HepG2 (cell line): ENCODE measurements around the gene PHLPP2. TPM values are rescaled to one million over a fixed set of nuclear protein-coding genes. Genes with fewer than 3 reads are reported as not detected.
A peak's percentile ranks its signal among the peaks of the same experiment; 100 is the strongest.

Source experiments
- IRF2 ChIP-seq: IDR thresholded peaks from 2 replicates; pipeline ENCODE4 v1.6.1; 2018; ENCODE audit warnings: missing genetic modification reagents, missing compliant biosample characterization
- KDM5B ChIP-seq: sonication (generic); formaldehyde crosslinking; IDR thresholded peaks from 2 replicates; pipeline ENCODE4 v1.4.0; 2020; ENCODE audit warnings: missing genetic modification reagents, mild to moderate bottlenecking, borderline replicate concordance
- MATR3 ChIP-seq: sonication (generic); formaldehyde crosslinking; IDR thresholded peaks from 2 replicates; pipeline ENCODE4 v1.4.0; 2020; ENCODE audit warnings: missing genetic modification reagents
- PHF21A ChIP-seq: sonication (generic); formaldehyde crosslinking; IDR thresholded peaks from 2 replicates; pipeline ENCODE4 v1.5.0; 2020; ENCODE audit warnings: mild to moderate bottlenecking, missing genetic modification reagents
- RNF219 ChIP-seq: sonication (generic); formaldehyde crosslinking; IDR thresholded peaks from 2 replicates; pipeline ENCODE4 v1.5.0; 2020; ENCODE audit warnings: mild to moderate bottlenecking, missing genetic modification reagents
- TP53 ChIP-seq: sonication (generic); formaldehyde crosslinking; conservative IDR thresholded peaks from 2 replicates; pipeline ENCODE4 v1.4.0; 2020; ENCODE audit warnings: missing genetic modification reagents
- ZNF430 ChIP-seq: sonication (generic); formaldehyde crosslinking; IDR thresholded peaks from 2 replicates; pipeline ENCODE4 v1.9.0; 2021; ENCODE audit warnings: mild to moderate bottlenecking, missing genetic modification reagents
- ZNF713 ChIP-seq: sonication (generic); formaldehyde crosslinking; IDR thresholded peaks from 2 replicates; pipeline ENCODE4 v1.4.0; 2020; ENCODE audit warnings: mild to moderate bottlenecking, missing genetic modification reagents
- ZNF770 ChIP-seq: sonication (generic); formaldehyde crosslinking; IDR thresholded peaks from 2 replicates; pipeline ENCODE4 v1.5.0; 2020; ENCODE audit warnings: mild to moderate bottlenecking, missing genetic modification reagents
- ZNF790 ChIP-seq: sonication (generic); formaldehyde crosslinking; IDR thresholded peaks from 2 replicates; pipeline ENCODE4 v1.8.0; 2022; ENCODE audit warnings: missing genetic modification reagents, mild to moderate bottlenecking, borderline replicate concordance
- polyA plus RNA-seq, 8 experiments: library from polyadenylated mRNA; depleted of rRNA in 3 of 8; stranded (reverse) in 7 of 8; unstranded in 1 of 8; fragments of >200 nt; fragmentation: Illumina TruSeq in 4 of 8; extraction: Trizol in 4 of 8; gene quantifications; 2 replicates each; pipeline versions ENCODE4 v1.2.1 to v1.2.3, GENCODE V29; 2011 to 2016; ENCODE audit warnings: low read depth in 4 of 8, missing spikeins in 1 of 8, mixed read lengths in 1 of 8; ENCODE audit not compliant: insufficient read depth in 1 of 8
- total RNA-seq, 5 experiments: library from RNA; depleted of rRNA; stranded (reverse); fragments of >200 nt; fragmentation: Illumina TruSeq; extraction: Trizol; gene quantifications; 2 replicates each; pipeline ENCODE4 v1.2.3, GENCODE V29; 2016; ENCODE audit warnings: low read depth in 1 of 5
- TF ChIP-seq, protein P1 (sequence below): sonication (generic); formaldehyde crosslinking; IDR thresholded peaks from 2 replicates; pipeline ENCODE4 v1.9.0; 2022; ENCODE audit warnings: missing genetic modification reagents, mild to moderate bottlenecking, borderline replicate concordance
- TF ChIP-seq, protein P2 (sequence below): sonication (generic); formaldehyde crosslinking; conservative IDR thresholded peaks from 2 replicates; pipeline ENCODE4 v1.4.0; 2020; ENCODE audit warnings: missing genetic modification reagents
- TF ChIP-seq, protein P3 (sequence below): sonication (generic); formaldehyde crosslinking; IDR thresholded peaks from 2 replicates; pipeline ENCODE4 v1.4.0; 2020; ENCODE audit warnings: missing genetic modification reagents
- TF ChIP-seq, protein P4 (sequence below), 2 experiments: IDR thresholded peaks; 2 replicates each; pipeline ENCODE4 v1.6.1; 2011 to 2012; ENCODE audit warnings: low read length in 2 of 2, borderline replicate concordance in 1 of 2, low read depth in 1 of 2, mild to moderate bottlenecking in 1 of 2, moderate library complexity in 1 of 2

The PHLPP2 gene
- total and polyA plus RNA-seq, 2 of the 13 experiments (the other 11 are each of a cell fraction or from before 2014, with no cell fraction given), result 8.9 TPM

- TF ChIP-seq RNF219 (CRISPR knock-in tag) (no peak), ZNF790 (peak; percentile 69; the same call in 1 of the 2 replicates), IRF2 (CRISPR knock-in tag) (0 out of 2 replicates have a peak, but pooled peaks have one; percentile 27), PHF21A (CRISPR knock-in tag) (peak; percentile 7; the same call in 1 of the 2 replicates), MATR3 (CRISPR knock-in tag) (no peak), ZNF430 (CRISPR knock-in tag) (peak; percentile 81; the same call in 1 of the 2 replicates), TP53 (CRISPR knock-in tag) (no peak), KDM5B (0 out of 2 replicates have a peak, but pooled peaks have one; percentile 52), ZNF713 (no peak), ZNF770 (CRISPR knock-in tag) (0 out of 2 replicates have a peak, but pooled peaks have one; percentile 32)
- TF ChIP-seq, protein P1, sequence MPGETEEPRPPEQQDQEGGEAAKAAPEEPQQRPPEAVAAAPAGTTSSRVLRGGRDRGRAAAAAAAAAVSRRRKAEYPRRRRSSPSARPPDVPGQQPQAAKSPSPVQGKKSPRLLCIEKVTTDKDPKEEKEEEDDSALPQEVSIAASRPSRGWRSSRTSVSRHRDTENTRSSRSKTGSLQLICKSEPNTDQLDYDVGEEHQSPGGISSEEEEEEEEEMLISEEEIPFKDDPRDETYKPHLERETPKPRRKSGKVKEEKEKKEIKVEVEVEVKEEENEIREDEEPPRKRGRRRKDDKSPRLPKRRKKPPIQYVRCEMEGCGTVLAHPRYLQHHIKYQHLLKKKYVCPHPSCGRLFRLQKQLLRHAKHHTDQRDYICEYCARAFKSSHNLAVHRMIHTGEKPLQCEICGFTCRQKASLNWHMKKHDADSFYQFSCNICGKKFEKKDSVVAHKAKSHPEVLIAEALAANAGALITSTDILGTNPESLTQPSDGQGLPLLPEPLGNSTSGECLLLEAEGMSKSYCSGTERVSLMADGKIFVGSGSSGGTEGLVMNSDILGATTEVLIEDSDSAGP (CRISPR knock-in tag), result peak; percentile 74; the same call in 1 of the 2 replicates
- TF ChIP-seq, protein P2, sequence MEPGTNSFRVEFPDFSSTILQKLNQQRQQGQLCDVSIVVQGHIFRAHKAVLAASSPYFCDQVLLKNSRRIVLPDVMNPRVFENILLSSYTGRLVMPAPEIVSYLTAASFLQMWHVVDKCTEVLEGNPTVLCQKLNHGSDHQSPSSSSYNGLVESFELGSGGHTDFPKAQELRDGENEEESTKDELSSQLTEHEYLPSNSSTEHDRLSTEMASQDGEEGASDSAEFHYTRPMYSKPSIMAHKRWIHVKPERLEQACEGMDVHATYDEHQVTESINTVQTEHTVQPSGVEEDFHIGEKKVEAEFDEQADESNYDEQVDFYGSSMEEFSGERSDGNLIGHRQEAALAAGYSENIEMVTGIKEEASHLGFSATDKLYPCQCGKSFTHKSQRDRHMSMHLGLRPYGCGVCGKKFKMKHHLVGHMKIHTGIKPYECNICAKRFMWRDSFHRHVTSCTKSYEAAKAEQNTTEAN (CRISPR knock-in tag), result 0 out of 2 replicates have a peak, but pooled peaks have one; percentile 29
- TF ChIP-seq, protein P3, sequence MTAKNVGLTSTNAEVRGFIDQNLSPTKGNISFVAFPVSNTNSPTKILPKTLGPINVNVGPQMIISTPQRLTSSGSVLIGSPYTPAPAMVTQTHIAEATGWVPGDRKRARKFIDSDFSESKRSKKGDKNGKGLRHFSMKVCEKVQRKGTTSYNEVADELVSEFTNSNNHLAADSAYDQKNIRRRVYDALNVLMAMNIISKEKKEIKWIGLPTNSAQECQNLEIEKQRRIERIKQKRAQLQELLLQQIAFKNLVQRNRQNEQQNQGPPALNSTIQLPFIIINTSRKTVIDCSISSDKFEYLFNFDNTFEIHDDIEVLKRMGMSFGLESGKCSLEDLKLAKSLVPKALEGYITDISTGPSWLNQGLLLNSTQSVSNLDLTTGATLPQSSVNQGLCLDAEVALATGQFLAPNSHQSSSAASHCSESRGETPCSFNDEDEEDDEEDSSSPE (CRISPR knock-in tag), result peak; percentile 47
- TF ChIP-seq, protein P4, sequence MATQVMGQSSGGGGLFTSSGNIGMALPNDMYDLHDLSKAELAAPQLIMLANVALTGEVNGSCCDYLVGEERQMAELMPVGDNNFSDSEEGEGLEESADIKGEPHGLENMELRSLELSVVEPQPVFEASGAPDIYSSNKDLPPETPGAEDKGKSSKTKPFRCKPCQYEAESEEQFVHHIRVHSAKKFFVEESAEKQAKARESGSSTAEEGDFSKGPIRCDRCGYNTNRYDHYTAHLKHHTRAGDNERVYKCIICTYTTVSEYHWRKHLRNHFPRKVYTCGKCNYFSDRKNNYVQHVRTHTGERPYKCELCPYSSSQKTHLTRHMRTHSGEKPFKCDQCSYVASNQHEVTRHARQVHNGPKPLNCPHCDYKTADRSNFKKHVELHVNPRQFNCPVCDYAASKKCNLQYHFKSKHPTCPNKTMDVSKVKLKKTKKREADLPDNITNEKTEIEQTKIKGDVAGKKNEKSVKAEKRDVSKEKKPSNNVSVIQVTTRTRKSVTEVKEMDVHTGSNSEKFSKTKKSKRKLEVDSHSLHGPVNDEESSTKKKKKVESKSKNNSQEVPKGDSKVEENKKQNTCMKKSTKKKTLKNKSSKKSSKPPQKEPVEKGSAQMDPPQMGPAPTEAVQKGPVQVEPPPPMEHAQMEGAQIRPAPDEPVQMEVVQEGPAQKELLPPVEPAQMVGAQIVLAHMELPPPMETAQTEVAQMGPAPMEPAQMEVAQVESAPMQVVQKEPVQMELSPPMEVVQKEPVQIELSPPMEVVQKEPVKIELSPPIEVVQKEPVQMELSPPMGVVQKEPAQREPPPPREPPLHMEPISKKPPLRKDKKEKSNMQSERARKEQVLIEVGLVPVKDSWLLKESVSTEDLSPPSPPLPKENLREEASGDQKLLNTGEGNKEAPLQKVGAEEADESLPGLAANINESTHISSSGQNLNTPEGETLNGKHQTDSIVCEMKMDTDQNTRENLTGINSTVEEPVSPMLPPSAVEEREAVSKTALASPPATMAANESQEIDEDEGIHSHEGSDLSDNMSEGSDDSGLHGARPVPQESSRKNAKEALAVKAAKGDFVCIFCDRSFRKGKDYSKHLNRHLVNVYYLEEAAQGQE (IDR thresholded peaks at IDR 0.05; ENCODE audit: borderline replicate concordance in 1 of 2, low read depth in 1 of 2, low read length in 2 of 2), result no peak
Observed at GRCh38 chr16:71626018-71626857, 98.3 kb downstream of the PHLPP2 start, which contains the start of gene MARVELD3 (continued).
